ENCODE results near the gene MYL12B.

Gene MYL12B

GRCh38 chr18:3219241-3219630 is 42.7 kb upstream of the MYL12B start:
- TF ChIP-seq CTCF (IDR thresholded peaks at IDR 0.05): no peak

- no peak for TF ChIP-seq CTCF (IDR thresholded peaks at IDR 0.05)
Measured at GRCh38 chr18:3219631-3220335, 42.1 kb upstream of the MYL12B start, which contains the start of gene MYOM1. MYOM1 (minus strand) TSS chr18:3219968; CDS start chr18:3215223, 4,745 bp downstream.

- TF ChIP-seq CTCF (IDR thresholded peaks at IDR 0.05): no peak
Measured at GRCh38 chr18:3221496-3221895, 40.4 kb upstream of the MYL12B start.

- TF ChIP-seq CTCF (IDR thresholded peaks at IDR 0.05): no peak
Measured at GRCh38 chr18:3223356-3223755, 38.6 kb upstream of the MYL12B start.

GRCh38 chr18:3224223-3224622 is 37.7 kb upstream of the MYL12B start:
- TF ChIP-seq CTCF (IDR thresholded peaks at IDR 0.05): no peak

GRCh38 chr18:3225588-3225987 is 36.3 kb upstream of the MYL12B start:
- TF ChIP-seq CTCF (IDR thresholded peaks at IDR 0.05): no peak

- TF ChIP-seq CTCF (IDR thresholded peaks at IDR 0.05): no peak
Measured at GRCh38 chr18:3226048-3226447, 35.9 kb upstream of the MYL12B start.

Measured in LNCAP (cell line).